SK-N-SH (cell line): ENCODE measurements around the gene APH1B. TPM values are rescaled to one million over a fixed set of nuclear protein-coding genes. Genes with fewer than 3 reads are reported as not detected.

Experiments used
- CTCF ChIA-PET: fragments of 300-600, 350-600 bp; formaldehyde crosslinking; extraction: SDS; loops from one replicate; lab custom pipeline; 2021; lab: Yijun Ruan, JAX
- POLR2A ChIA-PET: fragments of 350-600 bp; sonication (Branson Sonifier 250); formaldehyde crosslinking; extraction: SDS; loops from one replicate; lab custom pipeline; 2020; ENCODE audit warnings: antibody characterized with exemption, inconsistent platforms; lab: Yijun Ruan, JAX
- DNase-seq: peaks from one replicate; pipeline ENCODE4 v3.0.0; 2012
- H2AFZ ChIP-seq: fragments of 200-600 bp; sonication (generic); 2 replicates; pipeline ENCODE4 v1.8.1; 2016; ENCODE audit warnings: antibody characterized with exemption, mild to moderate bottlenecking, low read depth
- H3F3A ChIP-seq: fragments of 200-600 bp; sonication (generic); replicated peaks from 2 replicates; pipeline ENCODE3; 2016; ENCODE audit warnings: antibody characterized with exemption, mild to moderate bottlenecking; ENCODE audit not compliant: insufficient read depth
- H3K27ac ChIP-seq, 2 experiments: fragments of 200-500 bp in 1 of 2; fragments of 200-600 bp in 1 of 2; sonication (Bioruptor generic) in 1 of 2; sonication (generic), shearing (Covaris generic) in 1 of 2; 2 replicates each; pipeline versions ENCODE4 v1.5.1 to v1.6.1; 2014 to 2016; ENCODE audit warnings: low read depth in 2 of 2, inconsistent platforms in 1 of 2, low read length in 1 of 2, mild to moderate bottlenecking in 1 of 2, mixed read lengths in 1 of 2
- H3K27me3 ChIP-seq: fragments of 200-600 bp; sonication (generic), shearing (Covaris generic); 2 replicates; pipeline ENCODE4 v1.6.1; 2016; ENCODE audit warnings: mixed run types; ENCODE audit not compliant: insufficient read depth
- H3K36me3 ChIP-seq, 2 experiments: fragments of 200-500 bp in 1 of 2; fragments of 200-600 bp in 1 of 2; sonication (Bioruptor generic) in 1 of 2; sonication (generic) in 1 of 2; replicated peaks in 1 of 2; 2 replicates each; pipeline versions ENCODE3 to v1.5.1; 2014 to 2016; ENCODE audit warnings: low read length in 1 of 2, mild to moderate bottlenecking in 1 of 2; ENCODE audit not compliant: insufficient read depth in 2 of 2, control insufficient read depth in 1 of 2
- H3K4me1 ChIP-seq, 2 experiments: fragments of 200-500 bp in 1 of 2; fragments of 200-600 bp in 1 of 2; sonication (Bioruptor generic) in 1 of 2; sonication (generic), shearing (Covaris generic) in 1 of 2; 2 replicates each; pipeline versions ENCODE4 v1.5.1 to v1.6.1; 2014 to 2016; ENCODE audit warnings: low read depth in 1 of 2, low read length in 1 of 2, mixed run types in 1 of 2; ENCODE audit not compliant: insufficient read depth in 2 of 2, control insufficient read depth in 1 of 2
- H3K4me2 ChIP-seq: fragments of 200-600 bp; sonication (generic), shearing (Covaris generic); 2 replicates; pipeline ENCODE4 v1.6.1; 2017; ENCODE audit warnings: mixed run types
- H3K4me3 ChIP-seq, 2 experiments: fragments of 200-500 bp in 1 of 2; fragments of 200-600 bp in 1 of 2; sonication (Bioruptor generic) in 1 of 2; sonication (generic), shearing (Covaris generic) in 1 of 2; 2 replicates each; pipeline versions ENCODE4 v1.5.1 to v1.8.1; 2014 to 2016; ENCODE audit warnings: low read depth in 2 of 2, inconsistent platforms in 1 of 2, low read length in 1 of 2, mild to moderate bottlenecking in 1 of 2, mixed read lengths in 1 of 2, moderate library complexity in 1 of 2
- H3K79me2 ChIP-seq: fragments of 200-600 bp; sonication (generic); 2 replicates; pipeline ENCODE4 v1.8.1; 2017; ENCODE audit warnings: mild to moderate bottlenecking; ENCODE audit not compliant: insufficient read depth
- H3K9ac ChIP-seq: fragments of 200-600 bp; sonication (generic); 2 replicates; pipeline ENCODE4 v1.6.1; 2017; ENCODE audit warnings: mixed run types
- H3K9me2 ChIP-seq: fragments of 200-600 bp; sonication (generic); 2 replicates; pipeline ENCODE4 v1.6.1; 2017; ENCODE audit warnings: mixed run types
- H3K9me3 ChIP-seq: fragments of 200-600 bp; sonication (generic); 2 replicates; pipeline ENCODE4 v1.6.1; 2017; ENCODE audit warnings: mixed run types, mild to moderate bottlenecking, moderate library complexity
- H4K20me1 ChIP-seq: fragments of 200-600 bp; sonication (generic); 2 replicates; pipeline ENCODE4 v1.6.1; 2017; ENCODE audit warnings: mild to moderate bottlenecking, mixed run types; ENCODE audit not compliant: insufficient read depth
- CHD2 ChIP-seq: fragments of 150-350 bp; IDR thresholded peaks from 2 replicates; pipeline ENCODE4 v1.6.1; 2018; ENCODE audit warnings: low read length; ENCODE audit not compliant: partially characterized antibody
- EZH2phosphoT487 ChIP-seq: fragments of 200-600 bp; sonication (generic); IDR thresholded peaks from 2 replicates; pipeline ENCODE4 v1.6.1; 2017; ENCODE audit warnings: low read depth, mixed run types, mild to moderate bottlenecking, antibody characterized with exemption, moderate library complexity, borderline replicate concordance
- FOXJ3 ChIP-seq: sonication (generic); formaldehyde crosslinking; IDR thresholded peaks from 2 replicates; pipeline ENCODE4 v1.5.1; 2020; ENCODE audit warnings: mild to moderate bottlenecking, missing genetic modification reagents
- FOXM1 ChIP-seq: IDR thresholded peaks from 2 replicates; pipeline ENCODE4 v1.4.0; 2012; ENCODE audit warnings: low read depth, mild to moderate bottlenecking
- GATA2 ChIP-seq: sonication (generic); formaldehyde crosslinking; IDR thresholded peaks from 2 replicates; pipeline ENCODE4 v1.5.0; 2020; ENCODE audit warnings: mild to moderate bottlenecking, missing genetic modification reagents
- IRF3 ChIP-seq: fragments of 150-350 bp; IDR thresholded peaks from 2 replicates; pipeline ENCODE4 v1.6.1; 2016; ENCODE audit warnings: mild to moderate bottlenecking, low read depth, low read length
- MAX ChIP-seq: IDR thresholded peaks from 2 replicates; pipeline ENCODE4 v1.4.0; 2012; ENCODE audit warnings: low read depth
- MXI1 ChIP-seq: IDR thresholded peaks from 2 replicates; pipeline ENCODE4 v1.6.1; 2012; ENCODE audit warnings: mild to moderate bottlenecking, low read depth, low read length, improper control_type of control experiment
- PBX3 ChIP-seq: IDR thresholded peaks from 2 replicates; pipeline ENCODE4; 2012
- RAD21 ChIP-seq: IDR thresholded peaks from 2 replicates; pipeline ENCODE4 v1.6.1; 2012; ENCODE audit warnings: mild to moderate bottlenecking, low read length
- RCOR1 ChIP-seq: fragments of 150-350 bp; IDR thresholded peaks from 2 replicates; pipeline ENCODE4 v1.6.1; 2017; ENCODE audit warnings: antibody characterized with exemption, low read length
- RXRA ChIP-seq: IDR thresholded peaks from 2 replicates; pipeline ENCODE4 v1.4.0; 2012; ENCODE audit warnings: low read depth, mild to moderate bottlenecking, borderline replicate concordance
- SIN3A ChIP-seq: IDR thresholded peaks from 2 replicates; pipeline ENCODE4 v1.6.1; 2012; ENCODE audit warnings: low read depth, mild to moderate bottlenecking, low read length, moderate library complexity, borderline replicate concordance
- SMC3 ChIP-seq: IDR thresholded peaks from 2 replicates; pipeline ENCODE4 v1.6.1; 2012; ENCODE audit warnings: low read depth, low read length, improper control_type of control experiment
- TAF1 ChIP-seq: IDR thresholded peaks from 2 replicates; pipeline ENCODE4 v1.6.1; 2012; ENCODE audit warnings: low read depth, mild to moderate bottlenecking, low read length, moderate library complexity, borderline replicate concordance
- TCF12 ChIP-seq: IDR thresholded peaks from 2 replicates; pipeline ENCODE4 v1.4.0; 2012
- TEAD4 ChIP-seq: IDR thresholded peaks from 2 replicates; pipeline ENCODE4 v1.4.0; 2012; ENCODE audit warnings: mild to moderate bottlenecking, borderline replicate concordance; ENCODE audit not compliant: insufficient read depth
- YY1 ChIP-seq: IDR thresholded peaks from 2 replicates; pipeline ENCODE4 v1.4.0; 2012; ENCODE audit warnings: low read depth, mild to moderate bottlenecking
- WGBS: methylation state at CpG from one replicate; pipeline ENCODE4 v1.1.6; 2017; ENCODE audit warnings: low lambda C conversion rate; 5-methylcytosine and 5-hydroxymethylcytosine counted together
- polyA plus RNA-seq, 3 experiments: library from polyadenylated mRNA; depleted of rRNA; stranded (reverse); fragments of >200 nt; gene quantifications; 2 replicates each; pipeline ENCODE4 v1.2.3, GENCODE V29; 2012
- TF ChIP-seq, protein P1 (sequence below): IDR thresholded peaks from 2 replicates; pipeline ENCODE4 v1.6.1; 2012; ENCODE audit warnings: mild to moderate bottlenecking, low read depth, low read length, moderate library complexity
- TF ChIP-seq, protein P2 (sequence below): fragments of 150-350 bp; IDR thresholded peaks from 2 replicates; pipeline ENCODE4 v1.6.1; 2017; ENCODE audit warnings: antibody characterized with exemption, low read length, low read depth, borderline replicate concordance
- TF ChIP-seq, protein P3 (sequence below): IDR thresholded peaks from 2 replicates; pipeline ENCODE4 v1.4.0; 2012; ENCODE audit warnings: low read depth, borderline replicate concordance

APH1B gene
- polyA plus RNA-seq, 1 of the 3 experiments (the other 2 are of a cell fraction) = 7.6 TPM

- TF ChIP-seq, protein P1, sequence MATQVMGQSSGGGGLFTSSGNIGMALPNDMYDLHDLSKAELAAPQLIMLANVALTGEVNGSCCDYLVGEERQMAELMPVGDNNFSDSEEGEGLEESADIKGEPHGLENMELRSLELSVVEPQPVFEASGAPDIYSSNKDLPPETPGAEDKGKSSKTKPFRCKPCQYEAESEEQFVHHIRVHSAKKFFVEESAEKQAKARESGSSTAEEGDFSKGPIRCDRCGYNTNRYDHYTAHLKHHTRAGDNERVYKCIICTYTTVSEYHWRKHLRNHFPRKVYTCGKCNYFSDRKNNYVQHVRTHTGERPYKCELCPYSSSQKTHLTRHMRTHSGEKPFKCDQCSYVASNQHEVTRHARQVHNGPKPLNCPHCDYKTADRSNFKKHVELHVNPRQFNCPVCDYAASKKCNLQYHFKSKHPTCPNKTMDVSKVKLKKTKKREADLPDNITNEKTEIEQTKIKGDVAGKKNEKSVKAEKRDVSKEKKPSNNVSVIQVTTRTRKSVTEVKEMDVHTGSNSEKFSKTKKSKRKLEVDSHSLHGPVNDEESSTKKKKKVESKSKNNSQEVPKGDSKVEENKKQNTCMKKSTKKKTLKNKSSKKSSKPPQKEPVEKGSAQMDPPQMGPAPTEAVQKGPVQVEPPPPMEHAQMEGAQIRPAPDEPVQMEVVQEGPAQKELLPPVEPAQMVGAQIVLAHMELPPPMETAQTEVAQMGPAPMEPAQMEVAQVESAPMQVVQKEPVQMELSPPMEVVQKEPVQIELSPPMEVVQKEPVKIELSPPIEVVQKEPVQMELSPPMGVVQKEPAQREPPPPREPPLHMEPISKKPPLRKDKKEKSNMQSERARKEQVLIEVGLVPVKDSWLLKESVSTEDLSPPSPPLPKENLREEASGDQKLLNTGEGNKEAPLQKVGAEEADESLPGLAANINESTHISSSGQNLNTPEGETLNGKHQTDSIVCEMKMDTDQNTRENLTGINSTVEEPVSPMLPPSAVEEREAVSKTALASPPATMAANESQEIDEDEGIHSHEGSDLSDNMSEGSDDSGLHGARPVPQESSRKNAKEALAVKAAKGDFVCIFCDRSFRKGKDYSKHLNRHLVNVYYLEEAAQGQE = peak; percentile 47
- no peak for TF ChIP-seq SMC3
- TF ChIP-seq EZH2phosphoT487 = no peak
- TF ChIP-seq PBX3 = peak; percentile 99
- no peak for TF ChIP-seq RCOR1
- TF ChIP-seq, protein P2, sequence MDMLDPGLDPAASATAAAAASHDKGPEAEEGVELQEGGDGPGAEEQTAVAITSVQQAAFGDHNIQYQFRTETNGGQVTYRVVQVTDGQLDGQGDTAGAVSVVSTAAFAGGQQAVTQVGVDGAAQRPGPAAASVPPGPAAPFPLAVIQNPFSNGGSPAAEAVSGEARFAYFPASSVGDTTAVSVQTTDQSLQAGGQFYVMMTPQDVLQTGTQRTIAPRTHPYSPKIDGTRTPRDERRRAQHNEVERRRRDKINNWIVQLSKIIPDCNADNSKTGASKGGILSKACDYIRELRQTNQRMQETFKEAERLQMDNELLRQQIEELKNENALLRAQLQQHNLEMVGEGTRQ = no peak
- TF ChIP-seq, protein P3, sequence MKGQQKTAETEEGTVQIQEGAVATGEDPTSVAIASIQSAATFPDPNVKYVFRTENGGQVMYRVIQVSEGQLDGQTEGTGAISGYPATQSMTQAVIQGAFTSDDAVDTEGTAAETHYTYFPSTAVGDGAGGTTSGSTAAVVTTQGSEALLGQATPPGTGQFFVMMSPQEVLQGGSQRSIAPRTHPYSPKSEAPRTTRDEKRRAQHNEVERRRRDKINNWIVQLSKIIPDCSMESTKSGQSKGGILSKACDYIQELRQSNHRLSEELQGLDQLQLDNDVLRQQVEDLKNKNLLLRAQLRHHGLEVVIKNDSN = peak; percentile 32; the same call in 1 of the 2 replicates
- TF ChIP-seq YY1 = peak; percentile 66; the same call in 1 of the 2 replicates
- TF ChIP-seq SIN3A = peak; percentile 96
- TF ChIP-seq MAX = peak; percentile 85
- TF ChIP-seq FOXM1 = peak; percentile 85
- TF ChIP-seq MXI1 = no peak
- TF ChIP-seq GATA2 = no peak
These were observed 27.0 kb upstream of the APH1B start (continued) for GRCh38 chr15:63250312-63250965.

- no peak for DNase-seq
- Histone ChIP-seq H2AFZ (no peak overlapping the region), H4K20me1 (no peaks in the 10 kb centered on the region), H3K9ac (no peak overlapping the region), H3K27me3 (no peaks in the 10 kb centered on the region), H3K9me3 (no peaks in the 10 kb centered on the region), H3K27ac (peak overlapping the region in 1 of 2 experiments; percentile 88; a peak in 2 of 4 replicates), H3F3A (peaks cover 34% of the 10 kb centered on the region), H3K4me1 (peaks cover 2 to 29% of the 10 kb centered on the region in 2 experiments), H3K36me3 (peaks cover 0 to 15% of the 10 kb centered on the region in 2 experiments), H3K4me3 (no peak overlapping the region), H3K4me2 (no peak overlapping the region), H3K9me2 (no peaks in the 10 kb centered on the region), H3K79me2 (peaks cover 6% of the 10 kb centered on the region; the same call in 1 of the 2 replicates)
- POLR2A ChIA-PET = no interaction called here
- TF ChIP-seq IRF3 (no peak), CHD2 (no peak), TEAD4 (no peak), YY1 (no peak), TCF12 (no peak), RAD21 (no peak), RXRA (no peak), FOXJ3 (CRISPR knock-in tag) (no peak), GATA2 (no peak), MXI1 (no peak), TAF1 (no peak), EZH2phosphoT487 (no peak)
- CTCF ChIA-PET = no interaction called here
- WGBS = 89% methylated on average over 2 of the region's 2 CpGs
These were observed 25.7 kb upstream of the APH1B start for GRCh38 chr15:63251701-63252100.
